Smooth muscle cell (in vitro differentiated cells): Measurements from ENCODE around the gene PPP1R2C. TPM values are rescaled to one million over a fixed set of nuclear protein-coding genes. Genes with fewer than 3 reads are reported as not detected.

Experiments
- DNase-seq: peaks from one replicate; lab custom pipeline; 2025; ENCODE audit not compliant: unreplicated experiment; lab: John Stamatoyannopoulos, UW
- H2AFZ ChIP-seq: fragments of 200-600 bp; sonication (generic); 2 replicates; pipeline ENCODE4 v1.6.0; 2016; ENCODE audit warnings: antibody characterized with exemption, low read depth, mild to moderate bottlenecking
- H3F3A ChIP-seq: fragments of 200-600 bp; sonication (generic); 2 replicates; pipeline ENCODE4 v1.6.0; 2017; ENCODE audit warnings: antibody characterized with exemption, low read depth
- H3K27ac ChIP-seq: fragments of 200-600 bp; sonication (generic); 2 replicates; pipeline ENCODE4 v1.5.1; 2016; ENCODE audit warnings: low read depth, mild to moderate bottlenecking
- H3K27me3 ChIP-seq: fragments of 200-600 bp; sonication (generic); 2 replicates; pipeline ENCODE4 v1.6.1; 2016; ENCODE audit warnings: low read depth, mild to moderate bottlenecking
- H3K36me3 ChIP-seq: fragments of 200-600 bp; sonication (generic); 2 replicates; pipeline ENCODE4 v1.5.1; 2016; ENCODE audit warnings: low read depth
- H3K4me1 ChIP-seq: fragments of 200-600 bp; sonication (generic); 2 replicates; pipeline ENCODE4 v1.5.1; 2016; ENCODE audit warnings: low read depth
- H3K4me2 ChIP-seq: fragments of 200-600 bp; sonication (generic); 2 replicates; pipeline ENCODE4 v1.6.0; 2016; ENCODE audit warnings: mild to moderate bottlenecking
- H3K4me3 ChIP-seq: fragments of 200-600 bp; sonication (generic); 2 replicates; pipeline ENCODE4 v1.5.1; 2016; ENCODE audit warnings: mild to moderate bottlenecking
- H3K79me2 ChIP-seq: fragments of 200-600 bp; sonication (generic); 2 replicates; pipeline ENCODE4 v1.6.0; 2016; ENCODE audit warnings: low read depth, mild to moderate bottlenecking
- H3K9ac ChIP-seq: fragments of 200-600 bp; sonication (generic); 2 replicates; pipeline ENCODE4 v1.6.0; 2016; ENCODE audit warnings: low read depth
- H3K9me3 ChIP-seq: fragments of 200-600 bp; sonication (generic); replicated peaks from 2 replicates; pipeline ENCODE4 v1.5.1; 2016; ENCODE audit warnings: low read depth
- H4K20me1 ChIP-seq: fragments of 200-600 bp; sonication (generic); 2 replicates; pipeline ENCODE4 v1.6.0; 2016; ENCODE audit warnings: low read depth
- WGBS: methylation state at CpG from one replicate; pipeline ENCODE4 v1.1.7; 2016; ENCODE audit warnings: low lambda C conversion rate; 5-methylcytosine and 5-hydroxymethylcytosine counted together
- polyA plus RNA-seq: library from polyadenylated mRNA; unstranded; fragments of >200 nt; fragmentation: Nextera tagmentation; extraction: Ambion mirVana; gene quantifications from 2 replicates; pipeline ENCODE4 v1.2.1, GENCODE V29; 2016
- total RNA-seq: library from RNA; depleted of rRNA; stranded (reverse); fragments of >200 nt; gene quantifications from 2 replicates; pipeline ENCODE4 v1.2.3, GENCODE V29; 2014
- TF ChIP-seq, protein P1 (sequence below): fragments of 200-600 bp; sonication (generic); IDR thresholded peaks from 2 replicates; pipeline ENCODE4 v1.5.1; 2017; ENCODE audit warnings: borderline replicate concordance, mild to moderate bottlenecking, antibody characterized with exemption; ENCODE audit not compliant: insufficient read depth, poor library complexity, severe bottlenecking

Gene PPP1R2C
- total and polyA plus RNA-seq, 2 experiments from 2014 or later: not detected

- Histone ChIP-seq H3K9me3 (no peaks in the 10 kb centered on the region), H4K20me1 (no peaks in the 10 kb centered on the region), H3K27me3 (no peaks in the 10 kb centered on the region), H3K4me2 (peak overlapping the region; percentile 69), H2AFZ (peak overlapping the region; percentile 61), H3K27ac (peak overlapping the region; percentile 52), H3K36me3 (no peaks in the 10 kb centered on the region), H3K9ac (no peak overlapping the region), H3K79me2 (no peaks in the 10 kb centered on the region), H3K4me3 (no peak overlapping the region), H3F3A (no peaks in the 10 kb centered on the region), H3K4me1 (peaks cover 21% of the 10 kb centered on the region)
- 46% methylated on average over 5 of the region's 5 CpGs for WGBS
- TF ChIP-seq, protein P1, sequence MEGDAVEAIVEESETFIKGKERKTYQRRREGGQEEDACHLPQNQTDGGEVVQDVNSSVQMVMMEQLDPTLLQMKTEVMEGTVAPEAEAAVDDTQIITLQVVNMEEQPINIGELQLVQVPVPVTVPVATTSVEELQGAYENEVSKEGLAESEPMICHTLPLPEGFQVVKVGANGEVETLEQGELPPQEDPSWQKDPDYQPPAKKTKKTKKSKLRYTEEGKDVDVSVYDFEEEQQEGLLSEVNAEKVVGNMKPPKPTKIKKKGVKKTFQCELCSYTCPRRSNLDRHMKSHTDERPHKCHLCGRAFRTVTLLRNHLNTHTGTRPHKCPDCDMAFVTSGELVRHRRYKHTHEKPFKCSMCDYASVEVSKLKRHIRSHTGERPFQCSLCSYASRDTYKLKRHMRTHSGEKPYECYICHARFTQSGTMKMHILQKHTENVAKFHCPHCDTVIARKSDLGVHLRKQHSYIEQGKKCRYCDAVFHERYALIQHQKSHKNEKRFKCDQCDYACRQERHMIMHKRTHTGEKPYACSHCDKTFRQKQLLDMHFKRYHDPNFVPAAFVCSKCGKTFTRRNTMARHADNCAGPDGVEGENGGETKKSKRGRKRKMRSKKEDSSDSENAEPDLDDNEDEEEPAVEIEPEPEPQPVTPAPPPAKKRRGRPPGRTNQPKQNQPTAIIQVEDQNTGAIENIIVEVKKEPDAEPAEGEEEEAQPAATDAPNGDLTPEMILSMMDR: no peak
- DNase-seq: no peak
Observed at GRCh38 chrX:42748067-42748850, 29.7 kb downstream of the PPP1R2C start.

GRCh38 chrX:42746606-42747005 lies 31.4 kb downstream of the PPP1R2C start:
- DNase-seq: no peak
- no peaks in the 10 kb centered on the region for H3F3A ChIP-seq
- TF ChIP-seq, protein P1: no peak
- no peaks in the 10 kb centered on the region for H3K36me3 ChIP-seq
- peaks cover 16% of the 10 kb centered on the region for H3K4me1 ChIP-seq
- H3K27ac ChIP-seq: peak overlapping the region; percentile 28
- no peaks in the 10 kb centered on the region for H4K20me1 ChIP-seq
- WGBS: 16% methylated on average over 2 of the region's 2 CpGs
- H3K4me3 ChIP-seq: no peak overlapping the region
- no peaks in the 10 kb centered on the region for H3K79me2 ChIP-seq
- H3K4me2 ChIP-seq: peak overlapping the region; percentile 14
- H3K9ac ChIP-seq: no peak overlapping the region
- H3K27me3 ChIP-seq: no peaks in the 10 kb centered on the region
- no peaks in the 10 kb centered on the region for H3K9me3 ChIP-seq
- no peak overlapping the region for H2AFZ ChIP-seq

- Histone ChIP-seq H3K9me3 (no peaks in the 10 kb centered on the region), H3K36me3 (no peaks in the 10 kb centered on the region), H2AFZ (no peak overlapping the region), H3K4me3 (no peak overlapping the region), H4K20me1 (no peaks in the 10 kb centered on the region), H3F3A (no peaks in the 10 kb centered on the region), H3K4me1 (no peaks in the 10 kb centered on the region), H3K79me2 (no peaks in the 10 kb centered on the region), H3K27me3 (no peaks in the 10 kb centered on the region), H3K27ac (no peak overlapping the region), H3K4me2 (no peak overlapping the region), H3K9ac (no peak overlapping the region)
- TF ChIP-seq, protein P1: no peak
- no peak for DNase-seq
- 100% methylated on average over 1 of the region's 1 CpG for WGBS
Observed at GRCh38 chrX:42740456-42740855, 37.5 kb downstream of the PPP1R2C start.

DNA sequence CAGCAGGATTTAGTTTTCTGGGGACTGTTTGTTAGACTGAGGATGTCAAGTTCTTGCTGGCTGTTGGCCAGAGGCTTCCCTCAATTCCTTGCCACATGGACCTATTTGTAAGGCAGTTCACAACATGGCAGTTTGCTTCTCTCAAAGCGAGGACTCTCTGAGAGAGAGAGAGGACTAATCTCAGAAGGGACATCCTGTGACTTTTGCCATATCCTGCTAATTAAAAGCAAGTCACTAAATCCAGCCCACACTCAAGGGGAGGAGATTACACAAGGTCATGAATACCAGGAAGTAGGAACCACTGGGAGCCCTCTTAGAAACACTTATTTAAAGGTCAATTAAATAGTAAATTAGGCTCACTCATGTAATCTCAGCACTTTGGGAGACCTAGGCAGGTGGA lies 38.2 kb downstream of the PPP1R2C start:
- H3K27me3 ChIP-seq: no peaks in the 10 kb centered on the region
- H2AFZ ChIP-seq: peak overlapping the region; percentile 5
- no peak overlapping the region for H3K4me2 ChIP-seq
- no peaks in the 10 kb centered on the region for H3K4me1 ChIP-seq
- H3F3A ChIP-seq: no peaks in the 10 kb centered on the region
- no peaks in the 10 kb centered on the region for H4K20me1 ChIP-seq
- no peak overlapping the region for H3K4me3 ChIP-seq
- no peak overlapping the region for H3K27ac ChIP-seq
- TF ChIP-seq, protein P1: no peak
- H3K36me3 ChIP-seq: no peaks in the 10 kb centered on the region
- no peak overlapping the region for H3K9ac ChIP-seq
- WGBS: 65% methylated on average over 1 of the region's 1 CpG
- DNase-seq: no peak
- H3K79me2 ChIP-seq: no peaks in the 10 kb centered on the region
- no peaks in the 10 kb centered on the region for H3K9me3 ChIP-seq
